AG08395 (cell line): ENCODE measurements around the gene PSORS1C2.
A peak's percentile ranks its signal among the peaks of the same experiment; 100 is the strongest.

ENCODE experiments used
- DNase-seq: peaks from one replicate; pipeline ENCODE4 v3.0.0; 2012; ENCODE audit warnings: mixed read lengths, low spot score

Gene PSORS1C2

DNA sequence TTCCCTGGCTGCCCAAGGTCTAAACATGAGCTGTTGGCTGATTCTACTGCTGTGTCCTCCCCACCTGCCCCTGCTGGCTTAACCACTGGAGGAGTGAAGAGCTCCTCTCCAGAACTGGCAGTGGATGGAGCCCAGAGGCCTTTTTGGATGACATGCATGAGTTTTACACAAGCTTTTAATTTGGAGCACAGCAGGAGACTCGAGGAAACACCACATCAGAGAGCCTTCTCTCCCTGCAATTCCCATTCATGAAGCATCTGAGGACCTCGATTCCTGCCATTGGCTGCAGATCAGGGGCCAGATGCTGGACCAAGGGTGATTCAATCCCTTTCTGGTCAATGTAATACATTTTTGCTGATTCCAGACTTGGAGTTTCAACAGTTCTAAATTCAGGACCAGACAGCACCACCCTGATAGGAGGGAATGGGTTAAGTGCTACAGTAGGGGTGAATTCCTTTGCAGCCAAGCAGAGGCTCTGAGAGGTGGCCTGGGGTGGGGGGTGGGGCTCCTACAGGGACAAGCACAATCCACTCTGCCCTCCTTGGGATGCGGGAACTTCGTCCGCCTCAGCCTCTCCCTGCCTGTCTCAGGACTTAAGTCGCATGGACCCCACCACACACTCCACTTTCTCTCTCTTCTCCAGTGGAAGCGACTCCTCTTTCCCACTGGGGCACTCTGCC, 24.9 kb downstream of the PSORS1C2 start:
- peak; percentile 73 for DNase-seq

DNA sequence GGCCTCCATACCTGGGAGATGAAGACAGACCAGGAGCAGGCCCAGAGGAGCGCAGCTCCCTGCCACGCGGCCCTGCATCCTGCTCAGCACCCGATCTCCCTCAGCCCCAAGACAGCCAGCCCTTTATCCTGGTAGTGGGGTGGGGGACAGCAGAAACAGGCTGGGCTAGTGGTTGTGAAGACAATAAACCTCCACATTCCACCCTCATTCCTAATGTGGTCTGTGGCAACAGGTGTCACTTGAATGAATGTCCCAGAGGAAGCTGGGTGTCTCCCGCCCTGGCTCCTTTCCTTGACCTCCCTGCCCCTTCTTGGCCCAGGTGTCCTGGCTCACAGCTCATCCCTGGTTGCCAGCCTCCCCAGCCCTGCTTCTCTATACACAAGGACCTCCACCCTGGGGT, 26.4 kb downstream of the PSORS1C2 start, which contains the start of gene C6orf15:
C6orf15 (minus strand) TSS at position 98 of the 400 bp plus-strand sequence; CDS start at position 78, 20 bp downstream.
- DNase-seq: no peak

DNA sequence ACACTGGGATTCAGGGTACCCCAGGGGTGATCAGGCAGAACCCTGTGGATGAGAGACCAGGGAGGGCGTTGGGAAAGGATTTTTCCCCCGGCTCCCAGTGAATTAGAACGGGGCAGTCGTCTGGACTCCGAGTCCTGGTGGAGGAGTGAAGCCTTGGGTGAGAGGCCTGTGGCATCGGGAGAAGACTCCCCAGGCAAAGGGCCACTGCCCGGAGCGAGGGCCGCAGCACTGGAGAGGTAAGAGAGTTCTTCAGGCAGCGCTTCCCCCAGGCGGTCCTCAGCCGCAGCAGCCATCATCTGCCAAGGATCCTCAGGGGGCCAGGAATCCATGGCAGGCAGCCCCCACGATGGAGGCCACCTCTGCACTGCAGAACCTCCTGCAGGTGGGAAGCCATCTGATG, 27.2 kb downstream of the PSORS1C2 start:
- no peak for DNase-seq

GRCh38 chr6:31110825-31111582, 27.9 kb downstream of the PSORS1C2 start:
- no peak for DNase-seq

GRCh38 chr6:31107052-31107451, 31.8 kb downstream of the PSORS1C2 start:
- DNase-seq: no peak

DNA sequence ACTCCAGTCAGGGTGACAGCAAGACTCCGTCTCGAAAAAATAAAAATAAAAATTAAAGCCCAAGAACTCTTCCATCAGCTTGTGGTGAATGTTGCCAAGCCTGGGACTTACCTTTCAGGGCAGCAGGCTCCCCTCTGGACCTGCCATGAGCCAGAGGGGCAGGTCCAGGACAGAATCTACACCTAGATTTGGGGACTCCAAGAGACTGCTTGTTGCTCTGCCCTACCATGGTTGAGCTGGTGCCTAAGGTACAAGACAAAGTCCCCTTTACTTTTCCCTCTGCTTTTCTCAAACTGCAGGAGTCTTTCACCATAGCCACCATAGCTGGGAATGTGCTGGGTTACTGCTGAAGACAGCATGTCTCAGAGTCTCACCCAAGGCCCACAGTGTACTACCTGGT, 35.7 kb downstream of the PSORS1C2 start:
- no peak for DNase-seq

- no peak for DNase-seq
Observed at GRCh38 chr6:31098449-31098938, 40.4 kb downstream of the PSORS1C2 start.

- no peak for DNase-seq
Observed at GRCh38 chr6:31096656-31097055, 42.2 kb downstream of the PSORS1C2 start.

- DNase-seq: no peak
Observed at GRCh38 chr6:31096215-31096614, 42.7 kb downstream of the PSORS1C2 start.

- DNase-seq: no peak
Observed at GRCh38 chr6:31094389-31094881, 44.4 kb downstream of the PSORS1C2 start.

DNA sequence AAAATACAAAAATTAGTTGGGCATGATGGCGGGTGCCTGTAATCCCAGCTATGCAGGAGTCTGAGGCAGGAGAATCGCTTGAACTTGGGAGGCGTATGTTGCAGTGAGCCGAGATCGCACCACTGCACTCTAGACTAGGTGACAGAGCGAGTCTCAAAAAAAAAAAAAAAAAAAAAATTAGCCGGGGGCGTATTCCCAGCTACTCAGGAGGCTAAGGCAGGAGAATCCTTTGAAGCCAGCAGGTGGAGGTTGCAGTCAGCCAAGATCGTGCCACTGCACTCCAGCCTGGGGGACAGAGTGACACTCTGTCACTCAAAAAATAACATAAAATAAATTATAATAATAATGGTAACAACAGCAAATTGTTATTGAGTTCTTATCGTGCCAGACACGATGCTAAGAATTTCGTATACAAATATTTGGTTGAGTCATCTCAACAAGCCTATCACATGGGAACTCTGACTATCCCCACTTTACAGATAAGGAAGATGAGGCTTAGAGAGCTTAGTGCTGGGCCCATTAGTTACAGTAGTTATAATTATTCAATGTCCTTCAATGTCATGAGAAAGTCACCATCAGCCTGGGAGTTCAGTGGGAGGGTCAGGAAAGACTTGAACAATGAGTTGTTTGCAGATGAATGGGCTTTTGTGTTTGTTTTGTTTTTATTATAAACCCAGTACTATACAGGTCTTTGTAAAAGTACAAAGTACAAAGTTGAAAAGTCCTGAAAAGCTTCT, 45.9 kb downstream of the PSORS1C2 start:
- DNase-seq: no peak

- no peak for DNase-seq
Observed at GRCh38 chr6:31092238-31092637, 46.6 kb downstream of the PSORS1C2 start.

DNA sequence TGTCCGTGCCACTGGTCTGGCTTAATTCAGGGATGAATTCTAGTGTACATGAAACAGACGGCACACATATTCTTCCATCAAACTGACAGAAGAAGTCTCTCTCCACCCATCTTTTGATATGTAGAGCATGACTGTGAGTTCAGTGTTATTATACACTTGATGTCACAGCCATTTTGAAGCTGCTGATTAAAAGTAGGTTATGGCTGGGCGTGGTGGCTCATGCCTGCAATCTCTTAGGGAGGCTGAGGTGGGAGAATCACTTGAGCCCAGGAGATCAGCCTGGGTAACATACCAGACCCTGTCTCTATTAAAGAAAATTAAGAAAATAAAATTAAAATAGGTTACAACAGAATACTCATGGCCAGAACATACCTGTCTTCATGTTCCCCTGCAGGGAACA, 47.2 kb downstream of the PSORS1C2 start:
- no peak for DNase-seq

DNA sequence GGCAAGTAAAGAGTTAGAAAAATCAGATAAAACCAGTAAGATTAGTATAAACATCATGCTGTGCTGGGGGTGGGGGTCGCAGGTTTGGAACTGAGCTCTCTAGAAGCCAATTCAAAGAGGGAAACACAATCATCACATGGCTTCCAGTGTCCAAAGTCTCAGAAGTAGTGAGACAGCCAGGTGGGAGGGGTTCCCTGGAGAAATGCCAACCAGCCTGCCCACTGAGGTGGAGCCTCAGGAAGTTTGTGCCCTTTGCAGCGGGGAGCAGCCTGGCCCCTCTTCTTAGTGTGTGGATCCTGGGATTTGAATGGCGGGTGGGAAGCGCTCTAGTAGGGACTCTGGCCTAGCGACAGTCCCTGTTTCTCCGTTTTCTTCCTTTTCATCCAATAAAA, 47.9 kb downstream of the PSORS1C2 start:
- DNase-seq: no peak

GRCh38 chr6:31090275-31090972, 48.4 kb downstream of the PSORS1C2 start:
- no peak for DNase-seq
